Psoas muscle (tissue), 8 donors: ENCODE data around the gene CALHM6. TPM values are rescaled to one million over a fixed set of nuclear protein-coding genes. Genes with fewer than 3 reads are reported as not detected.

Source experiments
- ATAC-seq, 4 donors: fragments of 200-7000 bp; cut with Tn5 transposase; one replicate each; pipeline ENCODE4 v1.9.1; 2020; ENCODE audit warnings: moderate library complexity in 3 of 4, mild to moderate bottlenecking in 2 of 4
- DNase-seq, 2 donors: peaks; one replicate each; pipeline ENCODE4 v3.0.0-alpha.2; 2020
- H3K27ac ChIP-seq: fragments of 200-600 bp; one replicate; pipeline ENCODE4 v1.8.0; 2022
- H3K27me3 ChIP-seq, 3 donors: fragments of 200-600 bp in 1 of 3; one replicate each; pipeline versions ENCODE4 v1.6.1 to v1.8.0; 2013 to 2022; ENCODE audit warnings: low read length in 2 of 3, mild to moderate bottlenecking in 2 of 3, moderate library complexity in 1 of 3; ENCODE audit not compliant: insufficient read depth in 3 of 3
- H3K36me3 ChIP-seq, 2 donors: fragments of 200-600 bp in 1 of 2; one replicate each; pipeline versions ENCODE4 v1.6.1 to v1.8.0; 2013 to 2022; ENCODE audit warnings: low read depth in 1 of 2, mild to moderate bottlenecking in 1 of 2, moderate library complexity in 1 of 2; ENCODE audit not compliant: insufficient read depth in 1 of 2
- H3K4me1 ChIP-seq: fragments of 200-600 bp; one replicate; pipeline ENCODE4 v1.8.0; 2022
- H3K4me3 ChIP-seq: fragments of 200-600 bp; one replicate; pipeline ENCODE4 v1.8.0; 2022; ENCODE audit warnings: mild to moderate bottlenecking
- H3K9me3 ChIP-seq: fragments of 200-600 bp; one replicate; pipeline ENCODE4 v1.8.0; 2022
- CTCF ChIP-seq: fragments of 200-600 bp; IDR thresholded peaks from one replicate; pipeline ENCODE4 v1.8.0; 2022; ENCODE audit warnings: antibody characterized with exemption
- WGBS, 3 donors: extraction: QIAGEN DNeasy Blood & Tissue Kit; methylation state at CpG; one replicate each; pipeline versions ENCODE4 v1.1.6 to v1.1.7; 2013; 5-methylcytosine and 5-hydroxymethylcytosine counted together
- intact Hi-C, 2 donors: fragments of 100-400 bp; cut with DNase I; formaldehyde crosslinking; loops; one replicate each; pipeline versions ENCODE4 v1.11.0 to v1.14.2; 2022
- polyA plus RNA-seq, 3 donors: library from polyadenylated mRNA; stranded (reverse); fragments of 200-250 nt; gene quantifications; one replicate each; pipeline ENCODE4 v1.2.3, GENCODE V29; 2013
- total RNA-seq, 4 donors: library from RNA; stranded (reverse); fragmentation: NEBNext Ultra II Directional in 2 of 4; extraction: Animal tissue kit (Norgen Biotek cat#: 25700) in 2 of 4; gene quantifications; one replicate each; pipeline versions ENCODE4 v1.2.1 to v1.2.4, GENCODE V29; 2021 to 2023
- donor health status: healthy with polysubstance abuse.
- donor health status: DM: no; HTN: no; CAD: no; lungs with moderate emphysema.
- donor health status: Bipolar disorder and iron deficiency.
- donor health status: healthy.
- donor health status: DM: yes; HTN: yes; CAD: no.
- donor health status: DM: no; HTN: no; CAD: no.
- donor health status: DM: no; HTN: no; CAD: no.
- donor health status: DM: yes; HTN: yes; CAD: no.

The CALHM6 gene
- total and polyA plus RNA-seq, 7 donors, result 0.50 to 2.1 (median 0.91) TPM; not detected in 1

GRCh38 chr6:116450185-116450710, 10.9 kb upstream of the CALHM6 start:
- intact Hi-C loops, result no loop called here
- no peaks in the 10 kb centered on the region for H3K9me3 ChIP-seq
- H3K4me1 ChIP-seq, result no peaks in the 10 kb centered on the region
- H3K27me3 ChIP-seq, result no peaks in the 10 kb centered on the region
- H3K4me3 ChIP-seq, result no peak overlapping the region
- DNase-seq (no peak), ATAC-seq (no peak)
- WGBS, 3 donors, result 81 to 96% (median 81%) methylated on average over 1 of the region's 1 CpG
- H3K27ac ChIP-seq, result no peak overlapping the region
- TF ChIP-seq CTCF, result no peak
- H3K36me3 ChIP-seq, result no peaks in the 10 kb centered on the region

- WGBS, 3 donors, result 79 to 84% (median 82%) methylated on average over 9 of the region's 9 CpGs
- TF ChIP-seq CTCF, result no peak
- DNase-seq, result no peak
- no peak for ATAC-seq
- Histone ChIP-seq H3K36me3 (no peaks in the 10 kb centered on the region), H3K27me3 (no peaks in the 10 kb centered on the region), H3K4me3 (no peak overlapping the region), H3K27ac (no peak overlapping the region), H3K9me3 (no peaks in the 10 kb centered on the region), H3K4me1 (no peaks in the 10 kb centered on the region)
- intact Hi-C loops, result no loop called here
These were observed 10.1 kb upstream of the CALHM6 start for GRCh38 chr6:116450769-116451740.

- TF ChIP-seq CTCF, result no peak
- H3K4me1 ChIP-seq, result no peaks in the 10 kb centered on the region
- H3K4me3 ChIP-seq, result no peak overlapping the region
- no peaks in the 10 kb centered on the region for H3K27me3 ChIP-seq
- ATAC-seq (no peak), DNase-seq (no peak)
- intact Hi-C loops, result no loop called here
- no peaks in the 10 kb centered on the region for H3K36me3 ChIP-seq
- H3K27ac ChIP-seq, result no peak overlapping the region
- no peaks in the 10 kb centered on the region for H3K9me3 ChIP-seq
These were observed 9.3 kb upstream of the CALHM6 start for GRCh38 chr6:116451916-116452315.

- Histone ChIP-seq H3K4me3 (no peak overlapping the region), H3K36me3 (no peaks in the 10 kb centered on the region), H3K4me1 (no peaks in the 10 kb centered on the region), H3K27ac (no peak overlapping the region), H3K9me3 (no peaks in the 10 kb centered on the region), H3K27me3 (no peaks in the 10 kb centered on the region)
- ATAC-seq, result no peak
- intact Hi-C loops, result no loop called here
- 93 to 95% (median 94%) methylated on average over 2 of the region's 2 CpGs for WGBS, 3 donors
- no peak for DNase-seq
- no peak for TF ChIP-seq CTCF
These were observed 8.6 kb upstream of the CALHM6 start for GRCh38 chr6:116452531-116452930.
